Activated CD4-positive, alpha-beta T cell treated with anti-CD3 and anti-CD28 coated beads, Interleukin-2, amount 10 ng/mL, durations not matched to agents 24 days and 14 days (primary cell): Measurements from ENCODE around the gene CRTAP. TPM values are rescaled to one million over a fixed set of nuclear protein-coding genes. Genes with fewer than 3 reads are reported as not detected.
A peak's percentile ranks its signal among the peaks of the same experiment; 100 is the strongest.
"Not testable (repeated sequence)": the region's sequence is repeated elsewhere in the genome, so short reads cannot be mapped to it uniquely, and the experiment has no call there.

Experiments
- DNase-seq: peaks from one replicate; pipeline ENCODE4 v3.0.0; 2022
- H3K27ac Mint-ChIP-seq: one replicate; pipeline ENCODE4 v1.8.0; 2022; ENCODE audit warnings: mild to moderate bottlenecking, mixed read lengths
- H3K27me3 Mint-ChIP-seq: one replicate; pipeline ENCODE4 v1.8.0; 2022; ENCODE audit warnings: mixed read lengths
- H3K36me3 Mint-ChIP-seq: one replicate; pipeline ENCODE4 v1.8.0; 2022; ENCODE audit warnings: low read depth, mild to moderate bottlenecking, mixed read lengths
- H3K4me1 Mint-ChIP-seq: one replicate; pipeline ENCODE4 v1.8.0; 2021; ENCODE audit warnings: mixed read lengths
- H3K4me3 Mint-ChIP-seq: one replicate; pipeline ENCODE4 v1.8.0; 2022; ENCODE audit warnings: mild to moderate bottlenecking, moderate library complexity, mixed read lengths
- H3K9me3 Mint-ChIP-seq: one replicate; pipeline ENCODE4 v1.8.0; 2021; ENCODE audit warnings: mixed read lengths
- intact Hi-C: fragments of 100-400 bp; cut with micrococcal nuclease; formaldehyde crosslinking; loops from one replicate; pipeline ENCODE4 v1.15.1; 2023
- total RNA-seq: library from RNA; stranded (reverse); gene quantifications from 2 replicates; pipeline ENCODE4 v1.2.3, GENCODE V29; 2022

The CRTAP gene
- total RNA-seq: 33.1 and 34.2 TPM in 2 replicates

GRCh38 chr3:33113772-33114621, at the start of gene CRTAP:
Gene CRTAP, plus strand, starts transcription at chr3:33114014. Its CDS starts 64 bp downstream, at chr3:33114078.
- intact Hi-C loops: loop anchor here (1.0 to 5.0 kb wide), 3 partner anchors 17 to 92 kb away; partner anchors contain the start of genes GLB1 and TMPPE
- no peaks in the 10 kb centered on the region for H3K36me3 Mint-ChIP-seq
- peak within 1 kb of the TSS; percentile 81 for H3K27ac Mint-ChIP-seq
- DNase-seq: peak; percentile 95
- no peaks in the 10 kb centered on the region for H3K9me3 Mint-ChIP-seq
- H3K27me3 Mint-ChIP-seq: peaks cover 2% of the 10 kb centered on the region
- peak within 1 kb of the TSS; percentile 84 for H3K4me3 Mint-ChIP-seq
- peaks cover 16% of the 10 kb centered on the region for H3K4me1 Mint-ChIP-seq

- peak overlapping the region; percentile 48 for H3K27ac Mint-ChIP-seq
- intact Hi-C loops: loop anchor here (1.0 to 5.0 kb wide), 2 partner anchors 47 to 118 kb away; partner anchors contain the start of gene CRTAP
- no peak overlapping the region for H3K4me3 Mint-ChIP-seq
- H3K36me3 Mint-ChIP-seq: peaks cover 52% of the 10 kb centered on the region
- peaks cover 5% of the 10 kb centered on the region for H3K9me3 Mint-ChIP-seq
- H3K27me3 Mint-ChIP-seq: no peaks in the 10 kb centered on the region
- H3K4me1 Mint-ChIP-seq: peaks cover 52% of the 10 kb centered on the region
- peak; percentile 80 for DNase-seq
Measured at GRCh38 chr3:33064929-33065328, 48.9 kb upstream of the CRTAP start.

- intact Hi-C loops: no loop called here
- Mint-ChIP-seq H3K4me1 (peaks cover 46% of the 10 kb centered on the region), H3K27me3 (no peaks in the 10 kb centered on the region), H3K9me3 (no peaks in the 10 kb centered on the region), H3K27ac (no peak overlapping the region), H3K4me3 (no peak overlapping the region), H3K36me3 (peaks cover 50% of the 10 kb centered on the region)
- DNase-seq: no peak
Measured at GRCh38 chr3:33067484-33067883, 46.3 kb upstream of the CRTAP start.

- DNase-seq, H3K27me3 Mint-ChIP-seq, H3K27ac Mint-ChIP-seq, H3K4me3 Mint-ChIP-seq, intact Hi-C loops, H3K9me3 Mint-ChIP-seq: not testable (repeated sequence)
- Mint-ChIP-seq H3K4me1 (peaks cover 32% of the 10 kb centered on the region), H3K36me3 (peaks cover 43% of the 10 kb centered on the region)
Measured at GRCh38 chr3:33069862-33070261, 44.0 kb upstream of the CRTAP start.

GRCh38 chr3:33071181-33071580, 42.6 kb upstream of the CRTAP start:
- Mint-ChIP-seq H3K4me1 (peaks cover 24% of the 10 kb centered on the region), H3K9me3 (no peaks in the 10 kb centered on the region), H3K4me3 (peak overlapping the region; percentile 8), H3K27ac (no peak overlapping the region), H3K36me3 (peaks cover 47% of the 10 kb centered on the region), H3K27me3 (no peaks in the 10 kb centered on the region)
- no peak for DNase-seq
- intact Hi-C loops: no loop called here

GRCh38 chr3:33071946-33072345, 41.9 kb upstream of the CRTAP start:
- no peaks in the 10 kb centered on the region for H3K9me3 Mint-ChIP-seq
- peaks cover 46% of the 10 kb centered on the region for H3K36me3 Mint-ChIP-seq
- no peak overlapping the region for H3K27ac Mint-ChIP-seq
- H3K4me3 Mint-ChIP-seq: no peak overlapping the region
- intact Hi-C loops: no loop called here
- peaks cover 27% of the 10 kb centered on the region for H3K4me1 Mint-ChIP-seq
- DNase-seq: no peak
- no peaks in the 10 kb centered on the region for H3K27me3 Mint-ChIP-seq

- no peaks in the 10 kb centered on the region for H3K27me3 Mint-ChIP-seq
- DNase-seq: peak; percentile 89
- intact Hi-C loops: loop anchor here (1.0 to 2.0 kb wide), 3 partner anchors 28 to 127 kb away; no protein-coding TSS in a partner anchor
- peak overlapping the region; percentile 64 for H3K27ac Mint-ChIP-seq
- H3K4me1 Mint-ChIP-seq: peaks cover 25% of the 10 kb centered on the region
- H3K4me3 Mint-ChIP-seq: no peak overlapping the region
- H3K36me3 Mint-ChIP-seq: peaks cover 31% of the 10 kb centered on the region
- no peaks in the 10 kb centered on the region for H3K9me3 Mint-ChIP-seq
Measured at GRCh38 chr3:33074217-33075067, 39.4 kb upstream of the CRTAP start.

GRCh38 chr3:33075995-33076394, 37.8 kb upstream of the CRTAP start:
- H3K9me3 Mint-ChIP-seq: no peaks in the 10 kb centered on the region
- no peak overlapping the region for H3K4me3 Mint-ChIP-seq
- H3K27me3 Mint-ChIP-seq: no peaks in the 10 kb centered on the region
- H3K27ac Mint-ChIP-seq: no peak overlapping the region
- peaks cover 26% of the 10 kb centered on the region for H3K36me3 Mint-ChIP-seq
- intact Hi-C loops: loop anchor here (2.0 kb wide), 1 partner anchor 45 kb away; no protein-coding TSS in a partner anchor
- no peak for DNase-seq
- H3K4me1 Mint-ChIP-seq: peaks cover 22% of the 10 kb centered on the region

- Mint-ChIP-seq H3K9me3 (no peaks in the 10 kb centered on the region), H3K4me1 (peaks cover 13% of the 10 kb centered on the region), H3K27ac (no peak overlapping the region), H3K4me3 (no peak overlapping the region), H3K36me3 (peaks cover 17% of the 10 kb centered on the region), H3K27me3 (no peaks in the 10 kb centered on the region)
- no peak for DNase-seq
- intact Hi-C loops: no loop called here
Measured at GRCh38 chr3:33076952-33077351, 36.9 kb upstream of the CRTAP start.

GRCh38 chr3:33077976-33078375, 35.8 kb upstream of the CRTAP start:
- Mint-ChIP-seq H3K27me3 (no peaks in the 10 kb centered on the region), H3K36me3 (peaks cover 15% of the 10 kb centered on the region), H3K4me3 (no peak overlapping the region), H3K27ac (no peak overlapping the region), H3K4me1 (peaks cover 11% of the 10 kb centered on the region), H3K9me3 (no peaks in the 10 kb centered on the region)
- intact Hi-C loops: no loop called here
- DNase-seq: no peak

- H3K27ac Mint-ChIP-seq, H3K9me3 Mint-ChIP-seq, H3K27me3 Mint-ChIP-seq, H3K4me1 Mint-ChIP-seq, H3K4me3 Mint-ChIP-seq, intact Hi-C loops: not testable (repeated sequence)
- H3K36me3 Mint-ChIP-seq: peaks cover 23% of the 10 kb centered on the region
- peak; percentile 48 for DNase-seq
Measured at GRCh38 chr3:33079813-33080212, 34.0 kb upstream of the CRTAP start.

GRCh38 chr3:33081812-33082211, 32.0 kb upstream of the CRTAP start:
- H3K27ac Mint-ChIP-seq: no peak overlapping the region
- peaks cover 7% of the 10 kb centered on the region for H3K4me1 Mint-ChIP-seq
- H3K9me3 Mint-ChIP-seq: no peaks in the 10 kb centered on the region
- no peak overlapping the region for H3K4me3 Mint-ChIP-seq
- no peak for DNase-seq
- H3K27me3 Mint-ChIP-seq: no peaks in the 10 kb centered on the region
- intact Hi-C loops: no loop called here
- peaks cover 15% of the 10 kb centered on the region for H3K36me3 Mint-ChIP-seq

- Mint-ChIP-seq H3K4me3 (no peak overlapping the region), H3K4me1 (peaks cover 18% of the 10 kb centered on the region), H3K36me3 (peaks cover 32% of the 10 kb centered on the region), H3K27ac (no peak overlapping the region), H3K9me3 (no peaks in the 10 kb centered on the region), H3K27me3 (no peaks in the 10 kb centered on the region)
- DNase-seq: no peak
- intact Hi-C loops: no loop called here
Measured at GRCh38 chr3:33083958-33084357, 29.9 kb upstream of the CRTAP start.

- Mint-ChIP-seq H3K27me3 (no peaks in the 10 kb centered on the region), H3K27ac (no peak overlapping the region), H3K4me3 (no peak overlapping the region), H3K36me3 (peaks cover 66% of the 10 kb centered on the region), H3K9me3 (no peaks in the 10 kb centered on the region), H3K4me1 (peaks cover 61% of the 10 kb centered on the region)
- no peak for DNase-seq
- intact Hi-C loops: no loop called here
Measured at GRCh38 chr3:33088691-33089090, 25.1 kb upstream of the CRTAP start.
